ENCODE measurements around the gene CHDH.

The CHDH gene

DNA sequence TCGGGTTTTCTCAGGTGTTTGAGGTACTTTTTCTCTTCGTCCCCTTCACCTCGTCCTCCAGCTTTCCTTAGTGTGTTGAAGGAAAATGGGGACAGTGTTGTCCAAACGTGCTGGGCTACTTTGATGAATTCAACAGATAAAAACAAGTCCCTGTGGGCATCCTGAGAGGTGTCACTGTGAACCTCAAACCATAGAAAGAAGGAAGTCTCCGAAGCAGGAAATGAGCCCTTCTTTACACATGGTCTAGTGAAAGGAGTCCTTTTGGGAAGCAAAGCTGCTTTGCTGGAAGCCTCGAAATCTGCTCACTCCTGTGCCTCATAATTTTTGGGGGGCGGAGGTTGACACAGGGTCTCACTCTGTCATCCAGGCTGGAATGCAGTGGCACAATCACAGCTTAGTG is 10.7 kb upstream of the CHDH start:
- H3K4me3 ChIP-seq (ENCODE audit: low read depth, low read length), result no peak overlapping the region
- DNase-seq (ENCODE audit: low read depth), result no peak

DNA sequence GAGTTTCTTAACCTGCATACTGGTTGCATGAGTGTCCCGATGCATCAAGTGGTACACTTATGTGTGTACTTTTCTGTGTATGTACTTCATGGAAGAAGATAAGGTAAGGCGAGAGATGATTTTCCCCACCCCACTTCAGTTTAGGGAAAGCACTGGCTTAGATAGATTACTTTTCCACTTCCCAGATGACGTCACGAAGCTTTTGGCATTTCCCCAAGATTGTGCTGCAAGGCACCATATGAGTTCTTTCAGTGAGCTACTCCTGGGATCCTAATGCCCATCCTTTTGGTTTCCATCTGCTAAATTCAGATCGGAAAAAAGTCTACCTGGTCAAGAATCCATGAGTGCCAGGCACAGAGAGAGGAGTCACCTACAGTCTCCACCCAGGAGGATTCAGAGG is 4.7 kb upstream of the CHDH start:
- DNase-seq (ENCODE audit: low read depth), result peak; percentile 4
- H3K4me3 ChIP-seq (ENCODE audit: low read depth, low read length), result no peak overlapping the region

DNA sequence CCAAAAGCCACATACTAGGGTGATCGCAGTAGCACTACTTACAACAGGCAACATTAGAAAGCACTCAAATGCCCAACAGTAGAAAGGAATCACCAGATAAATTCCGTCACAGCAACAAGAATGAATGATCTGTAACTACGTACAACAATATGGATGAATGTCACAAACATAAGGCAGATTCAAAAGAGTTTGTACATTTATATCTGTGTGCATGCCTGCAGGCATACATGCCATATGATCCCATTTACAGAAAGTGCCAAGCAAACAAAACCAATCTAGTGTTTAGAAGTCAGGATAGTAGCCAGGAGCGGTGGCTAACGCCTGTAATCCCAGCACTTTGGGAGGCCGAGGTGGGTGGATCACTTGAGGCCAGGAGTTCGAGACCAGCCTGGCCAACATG is 3.7 kb upstream of the CHDH start:
- H3K4me3 ChIP-seq (ENCODE audit: low read depth, low read length), result no peak overlapping the region
- no peak for DNase-seq (ENCODE audit: low read depth)

DNA sequence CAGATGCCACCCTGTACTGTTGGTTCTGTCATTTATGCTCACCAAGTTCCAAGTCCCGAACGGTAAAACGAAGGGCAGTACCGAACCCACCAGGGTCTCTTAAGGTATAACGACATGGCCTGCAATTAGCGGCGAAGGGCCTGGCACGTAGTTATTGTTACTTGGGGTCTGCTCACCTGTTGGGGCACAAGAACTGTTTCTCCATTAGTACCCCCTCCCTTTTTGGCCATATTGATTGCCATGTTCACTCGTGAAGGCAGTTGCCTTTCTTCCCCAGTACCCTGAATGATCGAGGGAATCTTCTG is 584 bp upstream of the CHDH start:
- no peak overlapping the region for H3K4me3 ChIP-seq (ENCODE audit: low read depth, low read length)
- DNase-seq (ENCODE audit: low read depth), result no peak

DNA sequence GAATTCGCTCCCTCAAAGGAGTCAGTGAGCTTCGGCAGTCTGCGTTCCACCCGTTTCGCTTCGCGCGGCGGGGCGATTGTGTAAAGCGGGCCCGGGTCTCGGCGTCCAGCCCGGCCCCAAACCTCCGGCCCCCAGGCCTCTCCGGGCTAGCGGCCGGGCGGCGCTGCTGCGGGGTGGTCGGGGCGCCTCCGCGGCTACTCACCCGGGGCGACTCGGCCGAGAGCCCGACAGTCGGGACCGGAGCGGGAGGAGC is 412 bp downstream of the CHDH start:
- peak overlapping the region; percentile 48 for H3K4me3 ChIP-seq (ENCODE audit: low read depth, low read length)
- DNase-seq (ENCODE audit: low read depth), result no peak

DNA sequence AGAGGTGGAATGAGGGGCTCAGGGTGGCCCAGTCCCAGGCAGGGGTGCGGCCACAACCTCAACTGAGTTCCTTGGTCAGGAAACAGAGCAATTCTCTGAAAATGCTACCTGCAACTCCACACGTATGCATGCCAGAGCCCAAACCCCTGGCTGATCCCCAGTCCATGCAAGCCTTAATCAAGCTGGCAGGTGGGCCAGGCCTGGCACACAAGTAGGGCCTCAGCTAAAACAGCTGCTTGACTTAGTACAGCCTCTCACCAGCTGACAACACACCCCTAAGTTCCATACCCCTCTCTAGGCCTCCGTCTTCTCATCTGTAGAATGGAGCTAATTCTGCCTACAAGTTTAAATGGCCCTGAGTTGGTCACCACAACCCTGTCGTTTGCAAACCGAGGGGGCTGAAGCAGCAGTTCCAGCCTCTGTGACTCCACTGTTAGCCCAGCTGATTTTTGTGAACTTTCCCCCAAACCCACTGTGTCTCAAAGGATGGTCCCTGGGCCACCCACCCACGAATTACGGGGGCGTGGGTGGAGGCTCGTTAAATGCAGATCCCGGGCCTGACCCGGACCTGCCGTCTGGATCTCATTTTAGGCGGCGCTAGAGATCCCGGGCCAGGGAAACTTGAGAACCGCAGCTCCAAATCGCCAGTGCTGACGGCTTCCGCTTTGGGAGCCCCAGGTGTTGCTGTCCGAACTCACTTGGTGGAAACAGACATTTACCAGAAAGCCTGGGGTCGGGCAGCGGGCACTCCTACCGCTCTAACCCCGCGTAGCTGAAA is 927 bp downstream of the CHDH start:
- H3K4me3 ChIP-seq (ENCODE audit: low read depth, low read length), result peak overlapping the region; percentile 48
- no peak for DNase-seq (ENCODE audit: low read depth)

DNA sequence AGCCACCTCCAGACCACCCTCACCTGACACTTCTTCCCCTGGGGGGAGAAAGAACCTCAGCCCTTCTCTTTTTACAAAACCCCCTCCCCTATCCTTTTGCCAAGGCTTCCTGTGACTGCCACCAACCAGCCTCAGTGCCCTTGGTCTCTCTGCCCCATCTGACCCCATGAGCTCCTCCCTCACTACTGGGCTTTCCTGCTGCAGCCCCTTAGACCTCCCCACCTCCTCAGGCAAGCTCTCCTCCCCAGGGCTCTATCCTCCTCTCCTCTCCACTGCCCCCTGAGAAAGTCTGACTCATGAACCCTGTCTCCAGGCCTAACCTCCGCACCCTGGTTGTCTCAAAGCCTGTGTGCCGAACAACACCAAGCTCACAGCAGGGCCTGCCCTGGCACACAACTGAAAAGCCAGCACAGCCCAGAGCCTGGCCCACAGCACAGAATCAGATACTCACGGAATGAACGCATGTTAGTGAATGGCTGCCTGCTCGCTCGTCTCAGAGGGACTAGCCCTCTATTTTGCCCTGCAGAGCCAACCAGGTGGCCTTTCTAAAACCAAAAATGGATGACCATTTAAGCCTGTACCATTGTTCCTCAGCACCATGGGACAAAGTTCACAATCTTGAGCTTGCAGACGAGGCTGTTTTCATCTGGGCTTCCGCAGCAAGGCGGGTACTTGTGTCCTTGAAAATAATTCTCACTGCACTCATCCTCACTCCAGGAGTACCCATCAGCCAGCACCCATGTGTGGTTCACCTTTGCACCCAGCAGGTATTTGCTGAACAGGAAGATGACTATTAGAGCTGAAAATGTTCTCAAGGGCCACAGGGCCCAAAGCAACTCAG is 1.7 kb downstream of the CHDH start:
- DNase-seq (ENCODE audit: low read depth), result no peak
- H3K4me3 ChIP-seq (ENCODE audit: low read depth, low read length), result no peak overlapping the region

DNA sequence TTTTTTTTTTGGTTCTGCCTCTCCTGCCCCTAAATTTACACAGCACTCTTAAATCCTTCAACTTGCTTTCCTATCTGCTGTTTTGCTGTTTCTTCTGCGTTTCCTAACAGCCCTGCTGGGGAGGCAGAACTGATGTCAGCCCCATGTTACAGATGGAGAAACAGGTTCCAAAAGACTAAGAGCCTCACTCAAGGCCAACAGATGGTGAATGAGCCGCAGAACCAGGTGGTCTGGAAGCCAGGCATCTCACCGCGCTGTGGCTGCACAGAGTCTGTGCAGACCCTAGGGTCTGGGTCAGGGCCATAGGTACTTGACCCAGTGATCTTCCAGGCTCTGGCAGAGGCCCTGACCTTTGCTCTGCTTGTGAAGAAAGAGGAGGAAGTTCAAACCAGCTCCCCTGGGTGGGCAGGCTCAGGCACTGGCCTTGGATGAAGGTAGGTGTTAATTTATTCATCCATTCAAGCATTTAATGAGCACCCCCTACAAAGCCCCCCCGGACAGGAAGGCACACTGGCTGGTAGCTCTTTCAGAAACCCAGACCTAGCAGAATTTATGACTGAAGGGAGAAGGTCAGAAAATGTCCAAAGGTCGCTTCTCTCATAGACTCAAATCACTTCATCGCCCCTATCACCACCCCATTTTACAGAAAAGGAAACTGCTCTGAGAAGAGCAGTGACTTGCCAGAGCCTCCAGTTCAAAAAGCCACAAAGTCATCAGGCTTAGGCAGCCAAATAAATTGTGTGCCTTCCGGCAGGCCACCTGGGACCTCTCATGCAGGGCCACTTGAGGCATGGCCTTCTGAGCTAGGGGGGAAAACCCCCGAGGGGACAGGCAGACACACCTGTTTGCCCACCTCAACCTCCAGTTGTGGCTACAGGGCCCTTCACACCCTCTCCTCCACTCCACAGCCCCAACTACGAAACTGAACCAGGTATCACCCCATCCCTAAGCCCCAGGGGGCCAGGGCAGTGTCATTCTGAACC is 2.7 kb downstream of the CHDH start:
- DNase-seq (ENCODE audit: low read depth), result no peak
- H3K4me3 ChIP-seq (ENCODE audit: low read depth, low read length), result no peak overlapping the region

DNA sequence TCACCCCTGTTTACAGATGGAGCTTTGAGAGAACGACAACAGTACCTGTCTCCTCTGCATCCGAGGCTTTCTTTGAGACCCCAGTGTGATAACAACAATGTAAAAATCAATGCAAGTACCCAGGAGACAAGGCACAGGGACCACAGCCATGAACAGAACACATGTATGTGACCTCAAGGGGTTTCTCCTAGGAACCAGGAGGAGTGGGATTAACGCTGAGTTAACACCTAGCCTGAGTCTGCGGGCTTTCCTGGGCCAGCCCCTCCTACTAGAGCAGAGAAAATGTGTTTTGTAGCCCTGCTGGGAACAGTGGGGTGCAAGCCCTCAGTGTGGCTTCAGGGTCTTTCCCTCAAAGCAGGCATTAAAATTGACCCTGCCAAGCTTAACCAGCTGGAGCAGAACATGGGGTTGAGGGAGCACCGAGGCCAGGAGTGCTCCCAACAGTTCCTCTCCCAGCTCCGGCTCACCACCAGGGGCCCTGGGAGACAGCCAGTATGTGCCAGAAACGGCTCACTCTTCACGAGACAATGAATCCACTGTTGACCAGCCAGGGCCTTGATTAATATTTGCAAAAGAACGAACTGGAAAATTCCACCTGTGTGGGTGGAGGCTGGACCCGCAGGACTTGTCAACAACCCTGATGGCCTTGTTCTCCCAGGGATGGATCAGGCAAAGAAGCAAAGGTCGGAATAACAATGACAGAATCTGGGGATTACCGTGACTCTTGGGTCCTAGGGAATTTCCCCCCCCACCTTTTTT is 3.6 kb downstream of the CHDH start:
- H3K4me3 ChIP-seq (ENCODE audit: low read depth, low read length), result no peak overlapping the region
- DNase-seq (ENCODE audit: low read depth), result no peak

DNA sequence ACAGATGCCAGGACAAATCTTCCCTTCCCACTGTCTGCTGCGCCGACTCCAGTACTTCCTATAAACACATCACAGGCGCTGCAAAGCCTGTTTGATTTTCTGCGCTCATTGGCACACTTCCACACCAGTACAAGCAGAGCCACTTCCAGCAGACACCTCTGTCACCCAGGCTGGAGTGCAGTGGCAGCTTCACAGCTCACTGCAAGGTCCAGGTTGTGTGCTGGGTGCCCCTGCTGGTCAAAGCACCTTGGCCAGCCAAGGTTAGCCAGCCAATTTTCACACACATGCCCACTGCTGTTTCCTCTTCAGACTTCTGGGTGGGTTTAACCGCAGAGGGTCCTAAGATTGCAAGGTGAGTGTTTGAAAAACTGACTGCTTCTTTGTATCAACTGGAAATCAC is 4.9 kb downstream of the CHDH start:
- DNase-seq (ENCODE audit: low read depth), result no peak

DNA sequence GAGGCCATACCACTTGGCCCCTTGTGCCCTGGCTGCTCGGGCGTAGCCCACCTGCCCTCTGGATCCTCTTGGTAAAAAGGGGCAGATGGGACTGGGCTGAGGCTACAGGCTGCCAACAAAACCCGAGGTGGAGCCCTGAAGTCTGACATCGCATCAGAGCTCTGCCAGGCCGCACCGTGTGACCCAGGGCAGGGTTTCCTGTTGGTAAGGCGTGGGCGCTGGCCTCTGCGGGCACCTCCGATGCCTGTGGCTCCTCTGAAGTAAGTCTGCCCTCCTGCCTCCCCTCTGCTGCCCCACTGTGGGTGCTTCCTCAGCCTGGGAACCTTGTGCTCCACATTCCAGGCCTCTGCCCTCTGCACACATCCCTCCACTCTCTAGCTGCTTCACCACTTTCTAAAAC is 8.9 kb downstream of the CHDH start:
- no peak overlapping the region for H3K4me3 ChIP-seq (ENCODE audit: low read depth, low read length)
- DNase-seq (ENCODE audit: low read depth), result no peak

More for the DNA sequence above, 4.9 kb downstream of the CHDH start:
- no peak overlapping the region for H3K4me3 ChIP-seq (ENCODE audit: low read depth, low read length)

DNA sequence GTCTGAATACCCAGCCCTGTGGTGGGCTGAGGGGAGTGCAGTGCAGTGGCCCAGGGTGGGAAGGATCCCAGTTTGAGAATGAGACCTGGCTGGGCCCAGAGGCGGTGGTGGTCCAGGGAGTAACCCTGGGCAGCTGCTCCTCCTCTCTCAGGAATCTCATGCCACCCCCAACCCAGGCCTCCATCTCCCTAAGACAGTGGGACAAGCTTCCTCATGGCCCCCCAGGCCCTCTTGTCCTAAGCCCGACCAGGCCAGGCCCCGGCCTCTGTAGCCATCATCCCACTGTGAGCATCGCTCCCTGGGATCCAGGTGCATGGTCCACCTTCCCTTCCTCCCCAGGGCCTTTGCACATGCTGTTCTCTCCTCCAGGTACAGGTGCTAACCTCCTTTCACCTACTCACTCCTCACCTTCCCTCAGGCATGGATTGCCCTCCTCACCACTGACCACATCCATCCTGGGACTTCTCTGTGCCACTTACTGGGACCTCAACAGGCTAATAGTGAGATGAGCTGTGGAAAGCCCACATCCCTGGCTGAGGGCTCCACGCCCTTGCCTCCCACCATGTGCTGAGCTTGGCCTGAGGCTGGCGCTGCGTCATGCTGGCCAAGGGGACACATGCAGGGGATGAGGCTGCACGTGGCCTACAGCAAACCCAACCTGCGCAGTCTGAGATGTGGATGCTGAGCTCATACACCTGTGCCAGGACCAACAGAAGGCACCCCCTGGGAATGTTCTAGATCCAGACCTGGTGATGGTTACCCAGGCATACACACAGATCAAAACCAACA is 9.9 kb downstream of the CHDH start:
- no peak for DNase-seq (ENCODE audit: low read depth)
- no peak overlapping the region for H3K4me3 ChIP-seq (ENCODE audit: low read depth, low read length)

DNA sequence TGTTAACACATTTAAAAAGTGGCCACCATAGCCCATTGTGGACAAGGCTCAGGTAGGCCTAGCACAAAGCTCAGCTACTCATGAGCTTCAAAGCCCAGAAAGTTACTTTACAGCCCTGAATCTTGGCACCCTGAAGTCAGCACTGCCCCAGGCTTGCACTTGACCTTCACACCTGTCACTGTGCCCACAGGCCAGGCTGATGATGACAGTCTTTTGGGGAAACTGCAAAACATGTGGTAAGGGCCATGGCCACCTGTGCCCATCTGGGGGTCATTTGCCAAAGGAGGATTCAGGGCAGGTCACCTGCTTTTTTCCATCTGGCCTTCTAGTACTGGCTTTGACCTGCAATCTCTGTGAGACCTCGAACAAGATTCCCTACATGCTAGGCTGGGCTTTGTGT is 11.0 kb downstream of the CHDH start:
- no peak overlapping the region for H3K4me3 ChIP-seq (ENCODE audit: low read depth, low read length)
- no peak for DNase-seq (ENCODE audit: low read depth)

DNA sequence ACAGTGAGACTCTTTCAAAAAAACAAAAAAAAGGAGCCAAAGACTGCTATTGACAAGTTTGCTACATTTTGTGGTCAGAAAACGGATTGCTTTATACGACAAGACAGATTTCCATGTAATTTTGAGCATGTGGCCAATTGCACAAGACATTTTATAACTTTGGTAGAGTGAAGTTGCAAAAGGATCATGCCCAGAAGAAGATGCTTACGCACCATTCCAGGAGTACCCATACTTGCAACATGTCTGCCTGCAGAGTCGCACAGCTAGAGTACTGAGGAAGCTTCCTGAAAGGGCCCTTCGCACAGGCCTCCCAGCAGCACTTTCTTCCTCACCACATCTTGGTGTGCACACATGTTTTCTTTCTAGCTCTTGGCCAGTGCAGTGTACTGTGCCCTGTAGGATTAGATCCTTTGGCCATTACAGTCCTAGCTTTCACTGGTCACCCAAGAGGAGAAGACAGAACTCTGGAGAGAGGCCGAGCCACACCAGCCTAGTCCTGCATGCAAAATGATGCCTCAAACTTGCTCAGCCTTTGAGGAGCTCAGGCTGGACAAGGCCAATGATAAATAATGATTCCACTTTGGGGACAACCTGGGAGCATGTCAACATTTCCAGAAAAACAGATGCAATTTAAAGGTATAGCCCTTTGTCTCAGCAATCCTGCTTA is 11.7 kb downstream of the CHDH start:
- H3K4me3 ChIP-seq (ENCODE audit: low read depth, low read length), result no peak overlapping the region
- DNase-seq (ENCODE audit: low read depth), result no peak

DNA sequence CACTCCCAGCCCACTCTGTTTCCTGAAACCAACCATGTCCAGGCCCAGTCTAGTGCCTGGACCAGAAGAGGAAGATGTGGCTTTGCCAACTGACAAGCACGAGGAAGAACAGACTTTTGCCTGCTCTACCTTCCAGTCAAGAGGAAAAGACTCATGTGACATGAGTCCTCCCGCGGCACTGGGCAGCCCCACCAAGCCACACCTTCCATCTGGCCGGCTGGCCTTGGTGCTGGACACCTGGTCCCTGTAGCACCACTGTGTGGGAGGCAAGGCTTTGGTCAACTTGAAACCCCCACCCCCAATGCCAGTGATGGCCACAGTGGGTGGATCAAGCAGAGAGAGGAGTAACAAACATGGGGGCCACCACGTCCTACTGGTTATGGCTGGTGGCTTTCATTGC is 12.5 kb downstream of the CHDH start:
- no peak overlapping the region for H3K4me3 ChIP-seq (ENCODE audit: low read depth, low read length)
- DNase-seq (ENCODE audit: low read depth), result no peak

DNA sequence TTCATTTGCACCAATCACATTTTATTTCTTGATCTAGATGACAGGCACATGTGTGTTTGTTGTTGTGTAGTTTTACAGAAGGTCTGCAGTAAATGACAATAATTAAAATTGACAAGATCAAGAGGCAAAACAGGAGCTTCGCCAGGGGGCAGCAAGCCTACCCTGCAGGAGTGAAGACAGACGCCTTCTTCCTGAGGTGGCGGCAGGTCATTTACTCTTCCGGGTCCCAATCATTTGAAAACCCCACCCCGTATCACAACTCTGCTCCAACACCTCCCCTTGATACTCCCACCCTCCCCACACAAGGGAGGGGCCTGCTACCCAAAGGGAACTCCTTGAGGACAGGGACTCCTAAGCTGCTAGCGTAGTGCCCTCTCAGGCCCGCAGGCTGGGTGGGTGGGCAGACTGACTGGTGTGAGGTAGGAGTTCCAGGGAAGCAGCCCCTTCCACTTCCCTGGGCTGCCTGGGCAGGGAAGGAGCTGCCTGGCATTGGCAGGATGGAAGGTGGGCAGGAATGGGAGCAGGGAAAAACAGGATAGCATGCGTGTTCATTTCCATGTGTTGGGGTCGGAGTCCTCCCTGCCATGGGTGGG is 13.1 kb downstream of the CHDH start:
- no peak overlapping the region for H3K4me3 ChIP-seq (ENCODE audit: low read depth, low read length)
- no peak for DNase-seq (ENCODE audit: low read depth)

DNA sequence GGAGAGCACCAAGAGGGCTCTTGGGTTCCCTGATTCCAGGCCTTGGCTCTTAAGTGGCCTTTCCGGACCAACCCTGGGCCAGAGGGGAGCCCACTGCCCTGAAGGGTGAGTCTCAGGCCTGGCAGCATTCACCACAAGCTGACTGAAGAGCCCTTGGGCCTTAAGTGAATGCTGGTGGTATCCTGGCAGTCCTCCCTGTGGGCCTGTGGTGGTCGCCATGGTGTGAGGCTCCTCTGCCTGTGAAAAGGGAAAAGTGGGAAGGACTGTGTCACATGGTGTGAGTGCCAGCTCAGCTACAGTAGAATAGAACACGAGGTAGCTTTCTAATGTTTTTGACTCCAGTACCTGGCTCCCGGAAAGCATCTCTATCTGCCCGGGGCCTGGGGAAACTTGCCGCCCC is 15.3 kb downstream of the CHDH start:
- DNase-seq (ENCODE audit: low read depth), result no peak
- no peak overlapping the region for H3K4me3 ChIP-seq (ENCODE audit: low read depth, low read length)

DNA sequence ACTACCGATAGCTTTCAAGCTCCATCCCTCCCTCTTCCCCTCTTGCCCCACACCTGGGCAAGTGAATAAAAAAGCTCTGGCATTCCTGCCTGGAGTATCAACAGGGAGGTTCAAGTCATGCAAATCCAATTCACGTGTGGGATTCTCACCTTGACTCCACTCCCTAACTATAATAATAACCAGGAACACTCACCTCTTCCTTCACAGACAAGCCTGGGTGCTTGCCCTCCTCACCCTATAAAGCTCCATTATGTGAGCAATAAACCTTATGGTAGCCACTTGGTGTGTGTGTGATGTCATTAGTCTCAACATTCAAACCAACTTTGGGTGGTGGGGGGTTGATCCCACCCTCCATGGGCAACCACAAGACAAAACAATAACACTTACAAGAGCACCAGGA is 16.6 kb downstream of the CHDH start:
- DNase-seq (ENCODE audit: low read depth), result no peak
- no peak overlapping the region for H3K4me3 ChIP-seq (ENCODE audit: low read depth, low read length)
